RPMI7951 (cell line): ENCODE data around the gene DELE1. TPM values are rescaled to one million over a fixed set of nuclear protein-coding genes. Genes with fewer than 3 reads are reported as not detected.

Source experiments
- total RNA-seq: library from RNA; depleted of rRNA; stranded (reverse); fragments of >200 nt; shearing (Covaris generic); gene quantifications from 2 replicates; pipeline ENCODE4 v1.2.3, GENCODE V29; 2014; rRNA removed

Gene DELE1
- total RNA-seq, 1 experiment from 2014 or later = 33.9 TPM

Other genes starting within 250 kb of the DELE1 start
- 5.3 and 5.4 TPM in 2 replicates for gene ARAP3, start 241.6 kb upstream of the DELE1 start, total RNA-seq
- 1.6 and 2.2 TPM in 2 replicates for gene PCDH1, start 45.5 kb upstream of the DELE1 start, total RNA-seq
- gene PCDH12, start 34.3 kb downstream of the DELE1 start, total RNA-seq = not detected in 2 replicates
- gene RNF14, start 45.2 kb downstream of the DELE1 start, total RNA-seq = 65.5 and 66.9 TPM in 2 replicates
- 53.5 and 70.5 TPM in 2 replicates for gene GNPDA1, start 89.2 kb downstream of the DELE1 start, total RNA-seq
- gene NDFIP1, start 184.9 kb downstream of the DELE1 start, total RNA-seq = 60.0 and 61.6 TPM in 2 replicates